GM12872 (cell line): ENCODE data around the gene RALGAPA1.

ENCODE experiments used
- CTCF ChIP-seq: IDR thresholded peaks from 3 replicates; pipeline ENCODE4 v1.5.1; 2011; ENCODE audit warnings: low read depth, mild to moderate bottlenecking, low read length, moderate library complexity; ENCODE audit not compliant: insufficient read depth

RALGAPA1 gene

GRCh38 chr14:35532783-35533356, 276.2 kb downstream of the RALGAPA1 start:
- TF ChIP-seq CTCF: no peak

GRCh38 chr14:35531960-35532747, 276.9 kb downstream of the RALGAPA1 start:
- TF ChIP-seq CTCF: no peak

- TF ChIP-seq CTCF: no peak
Measured at GRCh38 chr14:35526962-35527361, 282.1 kb downstream of the RALGAPA1 start.

- no peak for TF ChIP-seq CTCF
Measured at GRCh38 chr14:35525695-35526094, 283.4 kb downstream of the RALGAPA1 start.

GRCh38 chr14:35519986-35520385, 289.1 kb downstream of the RALGAPA1 start:
- TF ChIP-seq CTCF: no peak

- TF ChIP-seq CTCF: no peak
Measured at GRCh38 chr14:35515916-35516315, 293.2 kb downstream of the RALGAPA1 start.

GRCh38 chr14:35512765-35513164, 296.3 kb downstream of the RALGAPA1 start:
- TF ChIP-seq CTCF: no peak
